Stimulated activated naive CD8-positive, alpha-beta T cell treated with anti-CD3 and anti-CD28 coated beads, Interleukin-15, Interleukin-2, amounts not matched to agents 100 ng/mL and 50 ng/mL, for 24 hours (primary cell): Measurements from ENCODE around the gene ABI3BP.
"Not testable (repeated sequence)": the region's sequence is repeated elsewhere in the genome, so short reads cannot be mapped to it uniquely, and the experiment has no call there.

Source experiments
- H3K27ac Mint-ChIP-seq: one replicate; pipeline ENCODE4 v1.8.0; 2021; ENCODE audit warnings: mild to moderate bottlenecking, mixed read lengths
- H3K27me3 Mint-ChIP-seq: one replicate; pipeline ENCODE4 v1.8.0; 2021; ENCODE audit warnings: mixed read lengths
- H3K36me3 Mint-ChIP-seq: one replicate; pipeline ENCODE4 v1.8.0; 2021; ENCODE audit warnings: low read depth, mixed read lengths
- H3K4me1 Mint-ChIP-seq: one replicate; pipeline ENCODE4 v1.8.0; 2021; ENCODE audit warnings: low read depth, mixed read lengths
- H3K4me3 Mint-ChIP-seq: one replicate; pipeline ENCODE4 v1.8.0; 2021; ENCODE audit warnings: mild to moderate bottlenecking, mixed read lengths
- H3K9me3 Mint-ChIP-seq: one replicate; pipeline ENCODE4 v1.8.0; 2021; ENCODE audit warnings: mixed read lengths

Gene ABI3BP

GRCh38 chr3:100993309-100993708 is at the start of gene ABI3BP:
TSS of gene ABI3BP (minus strand) at chr3:100993421. CDS start at chr3:100993384, 37 bp downstream.
- H3K27me3 Mint-ChIP-seq: peaks cover 15% of the 10 kb centered on the region
- H3K4me3 Mint-ChIP-seq: no peak within 1 kb of the TSS
- no peaks in the 10 kb centered on the region for H3K9me3 Mint-ChIP-seq
- H3K27ac Mint-ChIP-seq: no peak within 1 kb of the TSS
- H3K4me1 Mint-ChIP-seq: no peaks in the 10 kb centered on the region
- no peaks in the 10 kb centered on the region for H3K36me3 Mint-ChIP-seq

- Mint-ChIP-seq H3K36me3 (no peaks in the 10 kb centered on the region), H3K4me3 (no peak overlapping the region), H3K4me1 (no peaks in the 10 kb centered on the region), H3K27ac (no peak overlapping the region), H3K9me3 (no peaks in the 10 kb centered on the region), H3K27me3 (peaks cover 3% of the 10 kb centered on the region)
Observed at GRCh38 chr3:101039285-101039684, 46.1 kb upstream of the ABI3BP start.

- H3K9me3 Mint-ChIP-seq: no peaks in the 10 kb centered on the region
- no peak overlapping the region for H3K4me3 Mint-ChIP-seq
- H3K4me1 Mint-ChIP-seq: no peaks in the 10 kb centered on the region
- no peak overlapping the region for H3K27ac Mint-ChIP-seq
- no peaks in the 10 kb centered on the region for H3K36me3 Mint-ChIP-seq
- H3K27me3 Mint-ChIP-seq: peaks cover 6% of the 10 kb centered on the region
Observed at GRCh38 chr3:101038880-101039279, 45.7 kb upstream of the ABI3BP start.

- no peak overlapping the region for H3K4me3 Mint-ChIP-seq
- H3K27me3 Mint-ChIP-seq: peaks cover 11% of the 10 kb centered on the region
- H3K9me3 Mint-ChIP-seq: no peaks in the 10 kb centered on the region
- H3K4me1 Mint-ChIP-seq: no peaks in the 10 kb centered on the region
- H3K36me3 Mint-ChIP-seq: no peaks in the 10 kb centered on the region
- no peak overlapping the region for H3K27ac Mint-ChIP-seq
Observed at GRCh38 chr3:101038393-101038792, 45.2 kb upstream of the ABI3BP start.

- peaks cover 14% of the 10 kb centered on the region for H3K27me3 Mint-ChIP-seq
- H3K4me3 Mint-ChIP-seq: no peak overlapping the region
- H3K9me3 Mint-ChIP-seq: no peaks in the 10 kb centered on the region
- H3K27ac Mint-ChIP-seq: no peak overlapping the region
- H3K36me3 Mint-ChIP-seq: no peaks in the 10 kb centered on the region
- H3K4me1 Mint-ChIP-seq: no peaks in the 10 kb centered on the region
Observed at GRCh38 chr3:101037613-101038012, 44.4 kb upstream of the ABI3BP start.

GRCh38 chr3:101036676-101037075 is 43.5 kb upstream of the ABI3BP start:
- H3K9me3 Mint-ChIP-seq: no peaks in the 10 kb centered on the region
- H3K4me3 Mint-ChIP-seq: no peak overlapping the region
- peaks cover 13% of the 10 kb centered on the region for H3K27me3 Mint-ChIP-seq
- no peaks in the 10 kb centered on the region for H3K4me1 Mint-ChIP-seq
- no peaks in the 10 kb centered on the region for H3K36me3 Mint-ChIP-seq
- no peak overlapping the region for H3K27ac Mint-ChIP-seq

- H3K27me3 Mint-ChIP-seq: peaks cover 11% of the 10 kb centered on the region
- no peaks in the 10 kb centered on the region for H3K9me3 Mint-ChIP-seq
- no peaks in the 10 kb centered on the region for H3K36me3 Mint-ChIP-seq
- H3K4me1 Mint-ChIP-seq: no peaks in the 10 kb centered on the region
- H3K27ac Mint-ChIP-seq: no peak overlapping the region
- H3K4me3 Mint-ChIP-seq: no peak overlapping the region
Observed at GRCh38 chr3:101036213-101036618, 43.0 kb upstream of the ABI3BP start.

GRCh38 chr3:101027286-101027685 is 34.1 kb upstream of the ABI3BP start:
- Mint-ChIP-seq H3K27me3 (peaks cover 7% of the 10 kb centered on the region), H3K36me3 (no peaks in the 10 kb centered on the region), H3K9me3 (peaks cover 3% of the 10 kb centered on the region), H3K4me3 (no peak overlapping the region), H3K4me1 (no peaks in the 10 kb centered on the region), H3K27ac (no peak overlapping the region)

- Mint-ChIP-seq H3K4me1 (no peaks in the 10 kb centered on the region), H3K27ac (no peak overlapping the region), H3K4me3 (no peak overlapping the region), H3K9me3 (peaks cover 3% of the 10 kb centered on the region), H3K36me3 (no peaks in the 10 kb centered on the region), H3K27me3 (peaks cover 7% of the 10 kb centered on the region)
Observed at GRCh38 chr3:101026881-101027280, 33.7 kb upstream of the ABI3BP start.

- no peaks in the 10 kb centered on the region for H3K36me3 Mint-ChIP-seq
- H3K4me3 Mint-ChIP-seq: no peak overlapping the region
- peaks cover 7% of the 10 kb centered on the region for H3K27me3 Mint-ChIP-seq
- no peak overlapping the region for H3K27ac Mint-ChIP-seq
- H3K9me3 Mint-ChIP-seq: peaks cover 3% of the 10 kb centered on the region
- H3K4me1 Mint-ChIP-seq: no peaks in the 10 kb centered on the region
Observed at GRCh38 chr3:101026244-101026643, 33.0 kb upstream of the ABI3BP start.

GRCh38 chr3:101020351-101021015 is 27.3 kb upstream of the ABI3BP start:
- no peaks in the 10 kb centered on the region for H3K4me1 Mint-ChIP-seq
- no peak overlapping the region for H3K4me3 Mint-ChIP-seq
- H3K9me3 Mint-ChIP-seq: no peaks in the 10 kb centered on the region
- no peaks in the 10 kb centered on the region for H3K36me3 Mint-ChIP-seq
- peaks cover 7% of the 10 kb centered on the region for H3K27me3 Mint-ChIP-seq
- H3K27ac Mint-ChIP-seq: no peak overlapping the region

GRCh38 chr3:101017017-101017416 is 23.8 kb upstream of the ABI3BP start:
- Mint-ChIP-seq H3K27me3 (no peaks in the 10 kb centered on the region), H3K27ac (no peak overlapping the region), H3K9me3 (peaks cover 9% of the 10 kb centered on the region), H3K36me3 (no peaks in the 10 kb centered on the region), H3K4me3 (no peak overlapping the region), H3K4me1 (no peaks in the 10 kb centered on the region)

GRCh38 chr3:101012312-101012711 is 19.1 kb upstream of the ABI3BP start:
- not testable (repeated sequence) for H3K4me1 Mint-ChIP-seq, H3K4me3 Mint-ChIP-seq, H3K27ac Mint-ChIP-seq, H3K36me3 Mint-ChIP-seq, H3K27me3 Mint-ChIP-seq
- peaks cover 18% of the 10 kb centered on the region for H3K9me3 Mint-ChIP-seq

GRCh38 chr3:101011136-101011535 is 17.9 kb upstream of the ABI3BP start:
- no peaks in the 10 kb centered on the region for H3K36me3 Mint-ChIP-seq
- H3K4me1 Mint-ChIP-seq: no peaks in the 10 kb centered on the region
- no peak overlapping the region for H3K27ac Mint-ChIP-seq
- peaks cover 18% of the 10 kb centered on the region for H3K9me3 Mint-ChIP-seq
- no peak overlapping the region for H3K4me3 Mint-ChIP-seq
- H3K27me3 Mint-ChIP-seq: no peaks in the 10 kb centered on the region

GRCh38 chr3:101010296-101010695 is 17.1 kb upstream of the ABI3BP start:
- H3K36me3 Mint-ChIP-seq: no peaks in the 10 kb centered on the region
- H3K4me1 Mint-ChIP-seq: no peaks in the 10 kb centered on the region
- peaks cover 18% of the 10 kb centered on the region for H3K9me3 Mint-ChIP-seq
- no peak overlapping the region for H3K4me3 Mint-ChIP-seq
- H3K27me3 Mint-ChIP-seq: no peaks in the 10 kb centered on the region
- no peak overlapping the region for H3K27ac Mint-ChIP-seq

- no peak overlapping the region for H3K27ac Mint-ChIP-seq
- H3K36me3 Mint-ChIP-seq: no peaks in the 10 kb centered on the region
- peaks cover 18% of the 10 kb centered on the region for H3K9me3 Mint-ChIP-seq
- no peaks in the 10 kb centered on the region for H3K4me1 Mint-ChIP-seq
- H3K27me3 Mint-ChIP-seq: no peaks in the 10 kb centered on the region
- no peak overlapping the region for H3K4me3 Mint-ChIP-seq
Observed at GRCh38 chr3:101009386-101009785, 16.2 kb upstream of the ABI3BP start.
